ENCODE data around the gene ICAM2. TPM values are rescaled to one million over a fixed set of nuclear protein-coding genes. Genes with fewer than 3 reads are reported as not detected.

ICAM2 gene
- total and polyA plus RNA-seq, 2 donors (not counting 3 experiments of a cell fraction or from before 2014, with no cell fraction given): 586 to 2,377 TPM

DNA sequence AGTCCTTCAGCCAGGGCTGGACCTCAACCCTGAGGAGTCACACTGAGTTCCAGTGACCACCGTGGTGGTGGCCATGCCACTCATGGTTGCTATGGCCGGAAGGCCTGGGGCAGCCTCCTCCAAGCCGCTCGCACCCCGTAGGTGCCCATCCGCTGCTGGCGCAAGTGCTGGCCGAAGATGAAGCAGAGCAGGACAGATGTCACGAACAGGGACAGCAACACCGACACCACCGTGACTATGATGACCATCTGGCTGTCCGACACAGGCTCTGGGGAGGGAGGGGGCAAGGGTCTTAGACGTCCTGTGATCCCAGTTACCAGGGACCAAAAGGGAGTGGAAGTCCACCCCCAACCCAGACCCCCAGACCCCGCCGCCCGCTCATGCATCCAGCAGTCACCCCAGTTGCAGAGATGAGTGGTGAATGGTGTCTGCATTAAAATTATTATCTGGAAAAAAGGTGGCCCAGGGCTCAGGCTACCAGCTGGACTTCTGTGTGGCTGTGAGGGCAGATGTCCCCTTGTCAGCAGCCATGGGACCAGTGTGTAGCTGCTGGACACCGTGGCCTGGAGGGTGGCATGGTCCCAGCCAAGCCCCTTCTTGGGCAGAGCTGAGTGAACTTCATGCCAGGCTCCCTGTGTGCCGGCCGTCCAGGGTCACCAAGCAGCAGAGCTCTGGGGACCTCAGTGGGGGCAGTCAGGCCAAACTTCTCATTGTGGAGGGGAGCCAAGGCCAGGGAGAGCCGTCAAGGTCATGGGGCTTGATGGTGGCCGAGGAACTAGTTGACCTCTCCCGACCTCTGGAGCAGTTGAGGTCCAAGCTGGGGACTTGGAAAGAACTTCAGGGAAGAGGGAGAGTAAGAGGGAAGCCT is 17.5 kb downstream of the ICAM2 start:
- TF ChIP-seq GATA2 (IDR thresholded peaks at IDR 0.05; ENCODE audit: insufficient read depth, insufficient read length, low read depth, low read length) (no peak), JUN (IDR thresholded peaks at IDR 0.05; ENCODE audit: borderline replicate concordance, insufficient read depth, insufficient read length, low read depth) (no peak), POLR2A (IDR thresholded peaks at IDR 0.05; ENCODE audit: low read depth, low read length) (peak; percentile 48), MYC (IDR thresholded peaks at IDR 0.05; ENCODE audit: low read depth, low read length) (no peak), EZH2 (IDR thresholded peaks at IDR 0.05; ENCODE audit: borderline replicate concordance, low read depth, low read length, severe bottlenecking) (no peak), FOS (IDR thresholded peaks at IDR 0.05; ENCODE audit: borderline replicate concordance, insufficient read depth, low read length) (no peak)
- TF ChIP-seq, protein P1, sequence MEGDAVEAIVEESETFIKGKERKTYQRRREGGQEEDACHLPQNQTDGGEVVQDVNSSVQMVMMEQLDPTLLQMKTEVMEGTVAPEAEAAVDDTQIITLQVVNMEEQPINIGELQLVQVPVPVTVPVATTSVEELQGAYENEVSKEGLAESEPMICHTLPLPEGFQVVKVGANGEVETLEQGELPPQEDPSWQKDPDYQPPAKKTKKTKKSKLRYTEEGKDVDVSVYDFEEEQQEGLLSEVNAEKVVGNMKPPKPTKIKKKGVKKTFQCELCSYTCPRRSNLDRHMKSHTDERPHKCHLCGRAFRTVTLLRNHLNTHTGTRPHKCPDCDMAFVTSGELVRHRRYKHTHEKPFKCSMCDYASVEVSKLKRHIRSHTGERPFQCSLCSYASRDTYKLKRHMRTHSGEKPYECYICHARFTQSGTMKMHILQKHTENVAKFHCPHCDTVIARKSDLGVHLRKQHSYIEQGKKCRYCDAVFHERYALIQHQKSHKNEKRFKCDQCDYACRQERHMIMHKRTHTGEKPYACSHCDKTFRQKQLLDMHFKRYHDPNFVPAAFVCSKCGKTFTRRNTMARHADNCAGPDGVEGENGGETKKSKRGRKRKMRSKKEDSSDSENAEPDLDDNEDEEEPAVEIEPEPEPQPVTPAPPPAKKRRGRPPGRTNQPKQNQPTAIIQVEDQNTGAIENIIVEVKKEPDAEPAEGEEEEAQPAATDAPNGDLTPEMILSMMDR (IDR thresholded peaks at IDR 0.05; ENCODE audit: extremely low read depth in 1 of 2, insufficient read depth in 1 of 2, low read depth in 1 of 2, low read length in 2 of 2): no peak
- peaks cover 46% of the 10 kb centered on the region for H3K79me2 ChIP-seq (ENCODE audit: control insufficient read depth, insufficient read depth, low read length)
- H3K4me2 ChIP-seq (ENCODE audit: insufficient read depth, low read length): no peak overlapping the region
- no peak overlapping the region for H2AFZ ChIP-seq (ENCODE audit: low read depth, low read length)
- peak overlapping the region; percentile 54 for H3K27ac ChIP-seq (ENCODE audit: insufficient read depth, low read depth, low read length)
- H3K27me3 ChIP-seq (ENCODE audit: control insufficient read depth in 2 of 2, insufficient read depth in 2 of 2, low read length in 2 of 2): no peaks in the 10 kb centered on the region
- no TSS peak for BruUV-seq (replicated peaks)
- dilution Hi-C loops (cut with MboI; ENCODE audit: extremely low pct_ligation_motif_present, low sequenced_read_pairs) (no loop called here), intact Hi-C loops (cut with micrococcal nuclease) (no loop called here)
- peaks cover 26 to 29% of the 10 kb centered on the region in 2 experiments for H3K36me3 ChIP-seq (ENCODE audit: control insufficient read depth in 2 of 2, extremely low read depth in 1 of 2, insufficient read depth in 2 of 2, low read length in 2 of 2)
- no peaks in the 10 kb centered on the region for H4K20me1 ChIP-seq (replicated peaks; ENCODE audit: control insufficient read depth, extremely low read depth, insufficient read depth, low read length)
- H3K4me1 ChIP-seq (ENCODE audit: control insufficient read depth, extremely low read depth, insufficient read depth, low read length): peaks cover 63% of the 10 kb centered on the region
- ChIA-PET POLR2A (interaction anchor here (0.7 to 2.0 kb wide), 3 partner anchors 14 to 17 kb away, joined by 3 to 13 read pairs (median 4); partner anchors contain the start of gene ICAM2), CTCF (interaction anchor here (1.0 to 6.8 kb wide), 5 partner anchors 12 to 131 kb away, joined by 3 to 140 read pairs (median 39); partner anchors contain the start of gene ICAM2)
- H3K9me3 ChIP-seq (replicated peaks; ENCODE audit: control insufficient read depth, insufficient read depth, low read length): no peaks in the 10 kb centered on the region
- H3K9me1 ChIP-seq (replicated peaks; ENCODE audit: control insufficient read depth, extremely low read depth, insufficient read depth, low read length): no peaks in the 10 kb centered on the region
- no peak overlapping the region for H3K4me3 ChIP-seq (replicated peaks in 1 of 3; ENCODE audit: insufficient read depth in 1 of 3, low read depth in 1 of 3, low read length in 3 of 3)
- DNase-seq (ENCODE audit: low read depth, low spot score) (no peak), FAIRE-seq (no peak)
- H3K9ac ChIP-seq (replicated peaks; ENCODE audit: extremely low read depth, insufficient read depth, low read length): no peak overlapping the region
